GM18867 (cell line): ENCODE results near the gene PCDHGB4.
A peak's percentile ranks its signal among the peaks of the same experiment; 100 is the strongest.
"Not testable (repeated sequence)": the region's sequence is repeated elsewhere in the genome, so short reads cannot be mapped to it uniquely, and the experiment has no call there.

Experiments
- ATAC-seq: cut with Tn5 transposase; IDR thresholded peaks from one replicate; pipeline ENCODE4 v1.9.1; 2021; ENCODE audit warnings: mild to moderate bottlenecking, moderate library complexity; ENCODE audit not compliant: unreplicated experiment

The PCDHGB4 gene

DNA sequence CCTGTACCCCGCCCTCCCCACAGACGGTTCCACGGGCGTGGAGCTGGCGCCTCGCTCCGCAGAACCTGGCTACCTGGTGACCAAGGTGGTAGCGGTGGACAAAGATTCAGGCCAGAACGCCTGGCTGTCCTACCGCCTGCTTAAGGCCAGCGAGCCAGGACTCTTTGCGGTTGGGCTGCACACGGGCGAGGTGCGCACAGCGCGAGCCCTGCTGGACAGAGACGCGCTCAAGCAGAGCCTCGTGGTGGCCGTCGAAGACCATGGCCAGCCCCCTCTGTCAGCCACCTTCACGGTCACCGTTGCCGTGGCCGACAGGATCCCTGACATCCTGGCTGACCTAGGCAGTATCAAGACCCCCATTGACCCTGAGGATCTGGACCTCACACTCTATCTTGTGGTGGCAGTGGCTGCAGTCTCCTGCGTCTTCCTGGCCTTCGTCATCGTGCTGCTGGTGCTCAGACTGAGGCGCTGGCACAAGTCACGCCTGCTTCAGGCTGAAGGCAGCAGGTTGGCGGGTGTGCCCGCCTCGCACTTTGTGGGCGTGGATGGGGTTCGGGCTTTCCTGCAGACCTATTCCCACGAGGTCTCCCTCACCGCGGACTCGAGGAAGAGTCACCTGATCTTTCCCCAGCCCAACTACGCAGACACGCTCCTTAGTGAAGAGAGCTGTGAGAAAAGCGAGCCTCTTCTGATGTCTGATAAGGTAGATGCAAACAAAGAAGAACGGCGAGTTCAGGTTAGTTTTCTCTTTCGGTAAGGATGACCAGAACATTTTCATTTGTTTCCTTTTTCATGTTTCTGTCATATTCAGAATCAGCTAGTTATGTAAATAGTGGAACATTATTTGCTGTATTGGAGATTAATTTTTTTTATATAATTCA is 21.2 kb upstream of the PCDHGB4 start:
- ATAC-seq = no peak

DNA sequence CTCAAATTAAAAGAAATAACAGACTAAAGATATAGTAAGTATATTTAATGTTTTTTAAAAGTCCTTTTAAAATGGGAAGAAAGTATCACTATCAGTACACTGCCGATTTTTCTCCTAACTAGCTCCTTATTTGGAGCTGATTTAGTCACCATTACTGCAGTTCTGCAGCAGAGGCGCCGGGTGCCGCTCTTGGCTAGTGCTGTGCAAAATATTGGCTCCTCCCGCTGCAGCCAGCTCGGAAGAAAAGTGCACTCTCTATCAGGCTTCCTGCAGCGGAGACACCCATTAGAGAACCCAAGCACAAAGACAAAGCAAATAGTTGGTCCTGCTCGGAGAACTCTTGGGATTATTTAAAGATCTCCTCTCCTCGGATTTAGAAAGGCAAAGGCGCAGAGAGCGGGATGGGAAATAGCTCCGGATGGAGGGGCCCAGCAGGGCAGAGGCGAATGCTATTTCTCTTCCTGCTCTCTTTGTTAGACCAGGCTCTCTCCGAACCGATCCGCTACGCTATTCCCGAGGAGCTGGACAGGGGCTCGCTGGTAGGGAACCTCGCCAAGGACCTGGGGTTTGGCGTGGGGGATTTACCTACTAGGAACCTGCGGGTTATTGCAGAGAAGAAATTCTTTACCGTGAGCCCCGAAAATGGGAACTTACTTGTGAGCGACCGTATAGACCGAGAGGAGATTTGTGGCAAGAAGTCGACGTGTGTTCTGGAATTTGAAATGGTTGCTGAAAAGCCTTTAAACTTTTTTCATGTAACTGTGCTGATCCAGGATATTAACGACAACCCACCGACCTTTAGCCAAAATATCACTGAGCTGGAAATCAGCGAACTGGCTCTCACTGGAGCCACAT is 17.3 kb upstream of the PCDHGB4 start, which contains the start of gene PCDHGB3:
Gene PCDHGB3 (plus strand): TSS at position 249 of the 855 bp plus-strand sequence. CDS start 153 bp downstream, at position 402.
- ATAC-seq = peak; percentile 95

DNA sequence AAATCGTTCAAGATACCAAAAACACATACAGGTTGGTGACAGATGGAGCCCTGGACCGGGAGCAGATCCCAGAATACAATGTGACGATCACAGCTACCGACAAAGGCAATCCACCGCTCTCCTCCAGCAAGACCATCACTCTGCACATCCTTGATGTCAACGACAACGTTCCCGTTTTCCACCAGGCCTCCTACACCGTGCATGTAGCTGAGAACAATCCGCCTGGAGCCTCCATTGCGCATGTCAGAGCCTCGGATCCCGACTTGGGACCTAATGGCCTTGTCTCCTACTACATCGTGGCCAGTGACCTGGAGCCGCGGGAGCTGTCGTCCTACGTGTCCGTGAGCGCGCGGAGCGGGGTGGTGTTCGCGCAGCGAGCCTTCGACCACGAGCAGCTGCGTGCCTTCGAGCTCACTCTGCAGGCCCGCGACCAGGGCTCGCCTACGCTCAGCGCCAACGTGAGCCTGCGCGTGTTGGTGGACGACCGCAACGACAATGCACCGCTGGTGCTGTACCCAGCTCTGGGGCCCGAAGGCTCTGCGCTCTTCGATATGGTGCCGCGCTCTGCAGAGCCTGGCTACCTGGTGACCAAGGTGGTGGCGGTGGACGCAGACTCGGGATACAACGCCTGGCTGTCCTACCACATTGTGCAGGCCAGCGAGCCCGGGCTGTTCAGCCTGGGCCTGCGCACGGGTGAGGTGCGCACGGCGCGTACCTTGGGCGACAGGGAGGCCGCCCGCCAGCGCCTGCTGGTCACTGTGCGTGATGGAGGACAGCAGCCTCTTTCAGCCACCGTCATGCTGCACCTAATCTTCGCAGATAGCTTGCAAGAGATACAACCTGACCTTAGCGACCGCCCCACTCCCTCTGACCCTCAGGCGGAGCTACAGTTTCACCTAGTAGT is 15.7 kb upstream of the PCDHGB4 start:
- ATAC-seq = no peak

GRCh38 chr5:141373673-141374317 is 13.7 kb upstream of the PCDHGB4 start, which contains the start of gene PCDHGA6:
TSS of gene PCDHGA6 (plus strand) at chr5:141373891. CDS start at chr5:141374084, 193 bp downstream.
- no peak for ATAC-seq

DNA sequence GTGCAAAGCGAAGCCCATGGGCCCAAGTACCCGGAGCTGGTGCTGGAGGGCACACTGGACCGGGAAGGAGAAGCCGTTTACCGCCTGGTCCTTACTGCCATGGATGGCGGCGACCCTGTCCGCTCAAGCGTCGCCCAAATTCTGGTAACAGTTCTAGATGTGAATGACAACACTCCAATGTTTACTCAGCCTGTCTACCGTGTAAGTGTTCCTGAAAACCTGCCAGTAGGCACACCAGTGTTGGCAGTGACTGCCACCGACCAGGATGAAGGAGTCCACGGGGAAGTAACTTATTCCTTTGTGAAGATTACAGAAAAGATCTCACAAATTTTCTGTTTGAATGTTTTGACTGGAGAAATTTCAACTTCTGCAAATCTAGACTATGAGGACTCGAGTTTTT is 12.9 kb upstream of the PCDHGB4 start:
- ATAC-seq = no peak

- ATAC-seq = not testable (repeated sequence)
Observed at GRCh38 chr5:141375444-141376155, 11.9 kb upstream of the PCDHGB4 start.

GRCh38 chr5:141382469-141383294 is 4.8 kb upstream of the PCDHGB4 start, which contains the start of gene PCDHGA7:
TSS of gene PCDHGA7 (plus strand) at chr5:141382742. CDS start at chr5:141382900, 158 bp downstream.
- ATAC-seq = no peak

DNA sequence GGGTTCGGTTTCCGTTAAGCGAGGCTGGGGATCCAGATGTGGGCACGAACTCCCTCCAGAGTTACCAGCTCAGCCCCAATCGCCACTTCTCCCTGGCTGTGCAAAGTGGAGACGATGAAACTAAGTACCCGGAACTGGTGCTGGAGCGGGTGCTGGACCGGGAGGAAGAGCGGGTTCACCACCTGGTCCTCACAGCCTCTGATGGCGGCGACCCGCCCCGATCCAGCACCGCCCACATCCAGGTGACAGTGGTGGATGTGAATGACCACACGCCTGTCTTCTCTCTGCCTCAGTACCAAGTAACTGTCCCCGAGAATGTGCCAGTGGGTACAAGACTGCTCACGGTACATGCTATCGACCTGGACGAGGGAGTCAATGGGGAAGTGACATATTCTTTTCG is 4.2 kb upstream of the PCDHGB4 start:
- no peak for ATAC-seq

GRCh38 chr5:141384471-141385267 is 2.8 kb upstream of the PCDHGB4 start:
- ATAC-seq = no peak

- no peak for ATAC-seq
Observed at GRCh38 chr5:141388661-141389060, 1.2 kb downstream of the PCDHGB4 start.

DNA sequence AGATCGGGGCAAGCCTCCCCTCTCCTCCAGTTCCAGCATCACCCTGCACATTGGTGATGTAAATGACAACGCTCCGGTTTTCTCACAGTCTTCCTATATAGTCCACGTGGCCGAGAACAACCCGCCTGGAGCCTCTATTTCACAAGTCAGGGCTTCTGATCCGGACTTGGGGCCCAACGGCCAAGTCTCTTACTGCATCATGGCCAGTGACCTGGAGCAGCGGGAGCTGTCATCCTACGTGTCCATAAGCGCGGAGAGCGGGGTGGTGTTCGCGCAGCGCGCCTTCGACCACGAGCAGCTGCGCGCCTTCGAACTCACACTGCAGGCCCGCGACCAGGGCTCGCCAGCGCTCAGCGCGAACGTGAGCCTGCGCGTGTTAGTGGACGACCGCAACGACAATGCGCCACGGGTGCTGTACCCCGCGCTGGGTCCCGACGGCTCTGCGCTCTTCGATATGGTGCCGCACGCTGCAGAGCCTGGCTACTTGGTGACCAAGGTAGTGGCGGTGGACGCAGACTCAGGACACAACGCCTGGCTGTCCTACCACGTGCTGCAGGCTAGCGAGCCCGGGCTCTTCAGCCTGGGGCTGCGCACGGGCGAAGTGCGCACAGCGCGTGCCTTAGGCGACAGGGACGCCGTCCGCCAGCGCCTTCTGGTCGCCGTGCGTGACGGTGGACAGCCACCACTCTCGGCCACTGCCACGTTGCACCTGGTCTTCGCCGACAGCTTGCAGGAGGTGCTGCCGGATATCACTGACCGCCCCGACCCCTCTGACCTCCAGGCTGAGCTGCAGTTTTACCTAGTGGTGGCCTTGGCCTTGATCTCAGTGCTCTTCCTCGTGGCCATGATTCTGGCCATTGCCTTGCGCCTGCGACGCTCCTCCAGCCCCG is 1.9 kb downstream of the PCDHGB4 start:
- no peak for ATAC-seq

- ATAC-seq = no peak
Observed at GRCh38 chr5:141392429-141393198, 5.1 kb downstream of the PCDHGB4 start, which contains the start of gene PCDHGA8. TSS of gene PCDHGA8 (plus strand) at chr5:141392633. CDS start at chr5:141392814, 181 bp downstream.

GRCh38 chr5:141393267-141393666 is 5.8 kb downstream of the PCDHGB4 start:
- ATAC-seq = no peak

GRCh38 chr5:141394401-141395187 is 7.1 kb downstream of the PCDHGB4 start:
- not testable (repeated sequence) for ATAC-seq
